ENCODE measurements around the gene RFX6. TPM values are rescaled to one million over a fixed set of nuclear protein-coding genes. Genes with fewer than 3 reads are reported as not detected.

Gene RFX6
- total RNA-seq, 1 donor from 2014 or later: not detected

Other genes starting within 250 kb of the RFX6 start
- gene ZUP1, start 208.5 kb upstream of the RFX6 start, total RNA-seq: 16.2 TPM in 2 replicates
- gene KPNA5, start 196.0 kb upstream of the RFX6 start, total RNA-seq: 14.3 and 14.4 TPM in 2 replicates
- not detected in 2 replicates for gene FAM162B, start 111.5 kb upstream of the RFX6 start, total RNA-seq
- gene GPRC6A, start 48.2 kb upstream of the RFX6 start, total RNA-seq: not detected in 2 replicates